Prostate gland (tissue), 2 donors: ENCODE data around the gene LSM12. TPM values are rescaled to one million over a fixed set of nuclear protein-coding genes. Genes with fewer than 3 reads are reported as not detected.
"Not testable (repeated sequence)": the region's sequence is repeated elsewhere in the genome, so short reads cannot be mapped to it uniquely, and the experiment has no call there.

Experiments
- DNase-seq: peaks from one replicate; pipeline ENCODE4 v3.0.0-alpha.2; 2019; ENCODE audit warnings: low spot score
- H3K27ac ChIP-seq, 2 donors: fragments of 200-600 bp; sonication (generic); 2 replicates each; pipeline ENCODE4 v1.5.1; 2017 to 2019
- H3K27me3 ChIP-seq: fragments of 200-600 bp; sonication (generic); replicated peaks from 2 replicates; pipeline ENCODE4 v1.5.1; 2019; ENCODE audit not compliant: insufficient read depth
- H3K36me3 ChIP-seq, 2 donors: fragments of 200-600 bp; sonication (generic); 1 replicate in 1 of 2; 2 replicates in 1 of 2; pipeline versions ENCODE4 v1.5.1 to v1.8.1; 2017 to 2019
- H3K4me1 ChIP-seq: fragments of 200-600 bp; sonication (generic); replicated peaks from 2 replicates; pipeline ENCODE4 v1.5.1; 2019
- H3K4me3 ChIP-seq, 2 donors: fragments of 200-600 bp; sonication (generic); 2 replicates each; pipeline ENCODE4 v1.5.1; 2017 to 2019
- H3K9me3 ChIP-seq: fragments of 200-600 bp; sonication (generic); 2 replicates; pipeline ENCODE4 v1.5.1; 2017
- CTCF ChIP-seq, 4 experiments: fragments of 200-600 bp in 2 of 4; fragments of 450-650 bp in 2 of 4; sonication (generic) in 2 of 4; IDR thresholded peaks; 1 replicate in 3 of 4; 2 replicates in 1 of 4; pipeline ENCODE4 v1.5.1; 2016 to 2019; ENCODE audit warnings: antibody characterized with exemption in 4 of 4, mild to moderate bottlenecking in 2 of 4, moderate library complexity in 2 of 4
- POLR2A ChIP-seq: fragments of 450-650 bp; IDR thresholded peaks from one replicate; pipeline ENCODE4 v1.6.1; 2016; ENCODE audit warnings: antibody characterized with exemption, mild to moderate bottlenecking
- POLR2AphosphoS5 ChIP-seq: sonication (generic); formaldehyde crosslinking; IDR thresholded peaks from one replicate; pipeline ENCODE4 v1.6.1; 2017; ENCODE audit warnings: antibody characterized with exemption
- WGBS: methylation state at CpG from one replicate; pipeline ENCODE4 v1.1.5; 2018; 5-methylcytosine and 5-hydroxymethylcytosine counted together
- intact Hi-C: fragments of 100-400 bp; cut with DNase I; formaldehyde crosslinking; loops from one replicate; pipeline ENCODE4 v1.14.2; 2022
- total RNA-seq, 2 donors: library from RNA; depleted of rRNA; stranded (reverse); fragments of >200 nt; gene quantifications; one replicate each; pipeline ENCODE4 v1.1.0, GENCODE V29; 2016

Gene LSM12
- total RNA-seq, 2 donors from 2014 or later, result 30.0 to 45.2 TPM

- DNase-seq, result no peak
- Histone ChIP-seq H3K4me1 (no peaks in the 10 kb centered on the region), H3K36me3 (peaks cover 0 to 6% of the 10 kb centered on the region in 2 donors), H3K9me3 (no peaks in the 10 kb centered on the region), H3K4me3 (no peak overlapping the region), H3K27ac (no peak overlapping the region), H3K27me3 (no peaks in the 10 kb centered on the region)
- WGBS, result 55% methylated on average over 1 of the region's 1 CpG
- intact Hi-C loops, result no loop called here
- no peak for TF ChIP-seq POLR2A
- no peak for TF ChIP-seq POLR2AphosphoS5
These were observed 5.0 kb downstream of the LSM12 start for GRCh38 chr17:44061446-44061845.

GRCh38 chr17:44059101-44059892 lies 7.2 kb downstream of the LSM12 start:
- intact Hi-C loops, result no loop called here
- TF ChIP-seq POLR2A (no peak), POLR2AphosphoS5 (no peak), CTCF (IDR thresholded peaks at IDR 0.05) (no peak)
- Histone ChIP-seq H3K27ac (no peak overlapping the region), H3K9me3 (no peaks in the 10 kb centered on the region), H3K36me3 (peaks cover 0 to 6% of the 10 kb centered on the region in 2 donors), H3K27me3 (no peaks in the 10 kb centered on the region), H3K4me3 (no peak overlapping the region), H3K4me1 (no peaks in the 10 kb centered on the region)
- 95% methylated on average over 14 of the region's 14 CpGs for WGBS
- no peak for DNase-seq

- TF ChIP-seq POLR2A (no peak), CTCF (IDR thresholded peaks at IDR 0.05) (no peak), POLR2AphosphoS5 (no peak)
- H3K4me3 ChIP-seq, result no peak overlapping the region
- peaks cover 3% of the 10 kb centered on the region for H3K4me1 ChIP-seq
- DNase-seq, result no peak
- H3K36me3 ChIP-seq, result peaks cover 0 to 7% of the 10 kb centered on the region in 2 donors
- H3K27me3 ChIP-seq, result no peaks in the 10 kb centered on the region
- no peak overlapping the region for H3K27ac ChIP-seq
- intact Hi-C loops, result no loop called here
- 49% methylated on average over 3 of the region's 3 CpGs for WGBS
- no peaks in the 10 kb centered on the region for H3K9me3 ChIP-seq
These were observed 13.2 kb downstream of the LSM12 start for GRCh38 chr17:44053125-44053872.

- Histone ChIP-seq H3K36me3 (peaks cover 0 to 7% of the 10 kb centered on the region in 2 donors), H3K27ac (no peak overlapping the region), H3K4me1 (peaks cover 3% of the 10 kb centered on the region), H3K9me3 (no peaks in the 10 kb centered on the region), H3K4me3 (no peak overlapping the region), H3K27me3 (no peaks in the 10 kb centered on the region)
- intact Hi-C loops, result no loop called here
- 94% methylated on average over 9 of the region's 9 CpGs for WGBS
- TF ChIP-seq POLR2A, result no peak
- TF ChIP-seq POLR2AphosphoS5, result no peak
- TF ChIP-seq CTCF (IDR thresholded peaks at IDR 0.05), result no peak
- no peak for DNase-seq
These were observed 17.0 kb downstream of the LSM12 start for GRCh38 chr17:44049294-44050060.

GRCh38 chr17:44046893-44047292 lies 19.6 kb downstream of the LSM12 start:
- intact Hi-C loops, H3K9me3 ChIP-seq, H3K27ac ChIP-seq, H3K4me3 ChIP-seq, H3K36me3 ChIP-seq, H3K27me3 ChIP-seq, H3K4me1 ChIP-seq, DNase-seq: not testable (repeated sequence)
- WGBS, result 98% methylated on average over 7 of the region's 7 CpGs
